ENCODE data around the gene HOOK2. TPM values are rescaled to one million over a fixed set of nuclear protein-coding genes. Genes with fewer than 3 reads are reported as not detected.
A peak's percentile ranks its signal among the peaks of the same experiment; 100 is the strongest.

Gene HOOK2
- total and polyA plus RNA-seq, 2 of the 8 experiments (the other 6 are each of a cell fraction or from before 2014, with no cell fraction given): 23.8 to 63.2 TPM

DNA sequence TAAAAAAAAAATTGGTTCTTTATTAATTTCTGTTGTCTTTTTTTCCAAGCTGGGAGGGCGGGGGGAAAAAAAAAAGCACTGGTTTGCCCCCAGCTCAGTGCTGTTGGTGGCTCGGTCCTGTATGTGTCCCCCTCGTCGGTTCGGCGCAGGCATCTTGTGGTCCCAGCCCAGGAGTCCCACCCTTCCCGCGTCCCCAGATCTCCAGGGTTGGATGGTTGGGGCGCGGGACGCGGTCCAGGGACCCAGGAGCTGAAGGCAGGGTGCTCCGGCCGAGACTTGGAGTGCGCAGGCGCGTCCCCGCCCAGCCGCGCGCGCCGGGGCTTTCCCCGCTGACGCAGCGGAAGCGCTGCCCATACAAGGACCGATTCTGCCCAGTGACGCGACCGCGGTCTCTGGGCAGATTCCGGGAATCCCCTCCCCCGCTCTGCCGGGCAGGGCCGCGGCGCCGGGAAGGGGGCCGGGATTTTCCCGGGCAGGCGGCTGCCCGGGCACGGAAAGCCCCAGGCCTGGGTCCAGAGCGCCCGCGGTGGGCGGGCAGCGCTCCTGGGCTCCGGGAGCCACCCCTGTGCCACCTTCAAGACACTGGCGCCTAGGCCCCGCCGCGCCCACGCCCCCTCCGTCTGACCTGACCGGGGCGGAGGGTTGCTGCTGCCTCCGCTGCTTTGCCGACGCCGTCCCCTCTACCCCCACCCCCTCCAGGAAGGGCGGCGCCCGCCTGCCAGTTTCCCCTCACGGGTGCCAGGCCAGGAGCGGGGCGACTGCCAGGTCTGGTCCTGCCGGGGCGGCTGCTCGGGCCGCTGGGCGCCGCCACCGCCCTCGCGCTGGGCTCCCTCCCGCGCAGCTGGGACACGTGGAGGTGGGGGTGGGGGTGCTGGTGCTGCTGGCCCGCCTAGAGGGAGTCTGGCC is 18.2 kb upstream of the HOOK2 start (continued):
- TF ChIP-seq KDM4A (IDR thresholded peaks at IDR 0.05; ENCODE audit: low read depth, low read length, severe bottlenecking) (no peak), EGR1 (IDR thresholded peaks at IDR 0.05; ENCODE audit: borderline replicate concordance, low read depth, low read length) (peak; percentile 43; the same call in 1 of the 2 replicates), RXRA (IDR thresholded peaks at IDR 0.05; ENCODE audit: insufficient read depth, low read depth, low read length) (no peak), SIRT6 (IDR thresholded peaks at IDR 0.05; ENCODE audit: low read length) (no peak), SIX5 (IDR thresholded peaks at IDR 0.05; ENCODE audit: low read depth, low read length) (no peak), RBBP5 (IDR thresholded peaks at IDR 0.05; ENCODE audit: borderline replicate concordance, low read depth, low read length) (no peak; the same call in 1 of the 2 replicates), BRCA1 (IDR thresholded peaks at IDR 0.05; ENCODE audit: low read depth, low read length) (no peak), YY1 (IDR thresholded peaks at IDR 0.05; ENCODE audit: low read depth, low read length) (peak; percentile 56; the same call in 1 of the 2 replicates), JUND (IDR thresholded peaks at IDR 0.05; ENCODE audit: low read length) (no peak), SP2 (IDR thresholded peaks at IDR 0.05; ENCODE audit: low read length) (no peak), CTBP2 (IDR thresholded peaks at IDR 0.05; ENCODE audit: borderline replicate concordance, insufficient read depth, insufficient read length, low read length) (peak; percentile 51), SP1 (IDR thresholded peaks at IDR 0.05; ENCODE audit: low read depth, low read length) (no peak), TBP (IDR thresholded peaks at IDR 0.05; ENCODE audit: low read depth, low read length) (peak; percentile 60; the same call in 1 of the 2 replicates), TCF12 (IDR thresholded peaks at IDR 0.05; ENCODE audit: low read depth, low read length) (no peak), BACH1 (IDR thresholded peaks at IDR 0.05; ENCODE audit: low read length) (no peak), SIN3A (conservative IDR thresholded peaks at IDR 0.05 in 1 of 2, IDR thresholded peaks at IDR 0.05 in 1 of 2; ENCODE audit: low read depth in 1 of 2, low read length in 2 of 2) (peak in 1 of 2 experiments; percentile 46; a peak in 2 of 4 replicates), CHD2 (IDR thresholded peaks at IDR 0.05; ENCODE audit: low read length) (peak; percentile 64), GTF2F1 (IDR thresholded peaks at IDR 0.05; ENCODE audit: borderline replicate concordance, low read depth, low read length) (no peak)
- TF ChIP-seq, protein P1, sequence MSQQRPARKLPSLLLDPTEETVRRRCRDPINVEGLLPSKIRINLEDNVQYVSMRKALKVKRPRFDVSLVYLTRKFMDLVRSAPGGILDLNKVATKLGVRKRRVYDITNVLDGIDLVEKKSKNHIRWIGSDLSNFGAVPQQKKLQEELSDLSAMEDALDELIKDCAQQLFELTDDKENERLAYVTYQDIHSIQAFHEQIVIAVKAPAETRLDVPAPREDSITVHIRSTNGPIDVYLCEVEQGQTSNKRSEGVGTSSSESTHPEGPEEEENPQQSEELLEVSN (IDR thresholded peaks at IDR 0.05): peak; percentile 94
- TF ChIP-seq, protein P2, sequence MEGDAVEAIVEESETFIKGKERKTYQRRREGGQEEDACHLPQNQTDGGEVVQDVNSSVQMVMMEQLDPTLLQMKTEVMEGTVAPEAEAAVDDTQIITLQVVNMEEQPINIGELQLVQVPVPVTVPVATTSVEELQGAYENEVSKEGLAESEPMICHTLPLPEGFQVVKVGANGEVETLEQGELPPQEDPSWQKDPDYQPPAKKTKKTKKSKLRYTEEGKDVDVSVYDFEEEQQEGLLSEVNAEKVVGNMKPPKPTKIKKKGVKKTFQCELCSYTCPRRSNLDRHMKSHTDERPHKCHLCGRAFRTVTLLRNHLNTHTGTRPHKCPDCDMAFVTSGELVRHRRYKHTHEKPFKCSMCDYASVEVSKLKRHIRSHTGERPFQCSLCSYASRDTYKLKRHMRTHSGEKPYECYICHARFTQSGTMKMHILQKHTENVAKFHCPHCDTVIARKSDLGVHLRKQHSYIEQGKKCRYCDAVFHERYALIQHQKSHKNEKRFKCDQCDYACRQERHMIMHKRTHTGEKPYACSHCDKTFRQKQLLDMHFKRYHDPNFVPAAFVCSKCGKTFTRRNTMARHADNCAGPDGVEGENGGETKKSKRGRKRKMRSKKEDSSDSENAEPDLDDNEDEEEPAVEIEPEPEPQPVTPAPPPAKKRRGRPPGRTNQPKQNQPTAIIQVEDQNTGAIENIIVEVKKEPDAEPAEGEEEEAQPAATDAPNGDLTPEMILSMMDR (IDR thresholded peaks at IDR 0.05; ENCODE audit: control extremely low read depth in 1 of 3, insufficient read depth in 1 of 3, low read depth in 1 of 3, low read length in 3 of 3): no peak
